Measurements from ENCODE around the gene PIK3R3.

The PIK3R3 gene

DNA sequence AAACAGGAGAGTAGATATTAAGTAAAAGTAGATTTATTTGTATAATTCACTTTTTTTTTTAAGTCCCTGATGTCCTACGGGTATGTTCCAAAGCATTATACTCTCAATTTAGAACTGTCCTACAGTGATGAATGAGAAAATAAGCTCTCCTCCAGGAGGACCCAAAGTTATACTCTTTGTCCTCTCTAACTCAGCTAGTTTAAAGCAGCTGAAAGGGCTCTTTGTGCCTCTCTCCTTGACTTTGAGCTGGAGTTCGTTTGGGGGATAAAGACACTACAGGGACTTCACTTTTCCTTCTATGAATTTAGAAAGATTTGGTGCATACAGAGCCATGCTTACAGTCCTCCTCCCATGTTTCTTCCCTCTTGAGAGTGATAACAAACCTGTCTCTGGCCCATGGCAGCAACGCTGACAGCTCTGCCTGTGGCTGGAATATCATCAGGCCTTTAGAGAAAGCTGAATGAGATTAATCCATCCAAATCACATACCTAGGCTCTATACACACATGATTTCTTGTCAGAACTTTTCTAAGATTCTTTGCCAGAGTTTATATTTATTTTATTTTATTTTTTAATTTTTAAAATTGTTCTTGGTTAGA, 134.3 kb downstream of the PIK3R3 start:
- TF ChIP-seq, protein P1, sequence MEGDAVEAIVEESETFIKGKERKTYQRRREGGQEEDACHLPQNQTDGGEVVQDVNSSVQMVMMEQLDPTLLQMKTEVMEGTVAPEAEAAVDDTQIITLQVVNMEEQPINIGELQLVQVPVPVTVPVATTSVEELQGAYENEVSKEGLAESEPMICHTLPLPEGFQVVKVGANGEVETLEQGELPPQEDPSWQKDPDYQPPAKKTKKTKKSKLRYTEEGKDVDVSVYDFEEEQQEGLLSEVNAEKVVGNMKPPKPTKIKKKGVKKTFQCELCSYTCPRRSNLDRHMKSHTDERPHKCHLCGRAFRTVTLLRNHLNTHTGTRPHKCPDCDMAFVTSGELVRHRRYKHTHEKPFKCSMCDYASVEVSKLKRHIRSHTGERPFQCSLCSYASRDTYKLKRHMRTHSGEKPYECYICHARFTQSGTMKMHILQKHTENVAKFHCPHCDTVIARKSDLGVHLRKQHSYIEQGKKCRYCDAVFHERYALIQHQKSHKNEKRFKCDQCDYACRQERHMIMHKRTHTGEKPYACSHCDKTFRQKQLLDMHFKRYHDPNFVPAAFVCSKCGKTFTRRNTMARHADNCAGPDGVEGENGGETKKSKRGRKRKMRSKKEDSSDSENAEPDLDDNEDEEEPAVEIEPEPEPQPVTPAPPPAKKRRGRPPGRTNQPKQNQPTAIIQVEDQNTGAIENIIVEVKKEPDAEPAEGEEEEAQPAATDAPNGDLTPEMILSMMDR (IDR thresholded peaks at IDR 0.05; ENCODE audit: insufficient read depth, low read length, poor library complexity, severe bottlenecking) = no peak
- TF ChIP-seq EZH2phosphoT487 (conservative IDR thresholded peaks at IDR 0.05; ENCODE audit: low read length) = no peak
- H3K9ac ChIP-seq (ENCODE audit: low read length) = no peak overlapping the region
- H3K9me3 ChIP-seq (ENCODE audit: insufficient read depth, low read length) = no peaks in the 10 kb centered on the region
- H3K4me3 ChIP-seq (ENCODE audit: insufficient read depth, low read length, poor library complexity, severe bottlenecking) = no peak overlapping the region
- H3K9me2 ChIP-seq (replicated peaks; ENCODE audit: insufficient read depth, low read length) = no peaks in the 10 kb centered on the region
- H3K27me3 ChIP-seq (ENCODE audit: low read length) = no peaks in the 10 kb centered on the region
- no peaks in the 10 kb centered on the region; the same call in 1 of the 2 replicates for H3K36me3 ChIP-seq (ENCODE audit: low read length)
- no peak overlapping the region for H3K27ac ChIP-seq (ENCODE audit: low read depth, low read length)
- peaks cover 27% of the 10 kb centered on the region for H3K79me2 ChIP-seq (ENCODE audit: insufficient read depth, low read length)
- H3F3A ChIP-seq (ENCODE audit: insufficient read depth) = no peaks in the 10 kb centered on the region
- no peaks in the 10 kb centered on the region for H4K20me1 ChIP-seq (ENCODE audit: low read depth, low read length)
- no peak overlapping the region for H3K4me2 ChIP-seq (ENCODE audit: low read depth, low read length, poor library complexity, severe bottlenecking)
- no peak overlapping the region for H2AFZ ChIP-seq (ENCODE audit: low read depth, low read length, severe bottlenecking)

DNA sequence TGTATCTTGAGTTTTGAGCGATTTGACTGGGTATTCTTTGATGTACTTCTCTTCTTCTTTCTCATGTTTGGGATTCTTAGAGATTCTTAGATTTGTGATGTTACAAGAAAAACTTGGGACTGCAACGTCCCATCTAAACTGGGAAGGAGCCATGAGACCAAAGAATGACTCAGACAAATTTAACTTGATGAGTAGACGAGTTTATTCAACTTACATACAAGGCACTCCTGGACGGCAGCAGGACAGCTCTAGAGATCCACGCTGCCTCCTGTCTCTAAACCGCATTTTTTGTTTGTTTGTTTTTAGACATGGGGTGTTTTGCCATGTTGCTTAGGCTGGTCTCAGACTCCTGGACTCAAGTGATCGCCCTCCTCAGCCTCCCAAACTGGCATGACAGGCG, 137.1 kb downstream of the PIK3R3 start:
- H4K20me1 ChIP-seq (ENCODE audit: low read depth, low read length) = no peaks in the 10 kb centered on the region
- H3K4me3 ChIP-seq (ENCODE audit: insufficient read depth, low read length, poor library complexity, severe bottlenecking) = no peak overlapping the region
- H3K9ac ChIP-seq (ENCODE audit: low read length) = no peak overlapping the region
- H3K9me3 ChIP-seq (ENCODE audit: insufficient read depth, low read length) = no peaks in the 10 kb centered on the region
- no peaks in the 10 kb centered on the region for H3K9me2 ChIP-seq (replicated peaks; ENCODE audit: insufficient read depth, low read length)
- H3K36me3 ChIP-seq (ENCODE audit: low read length) = peaks cover 4% of the 10 kb centered on the region; the same call in 1 of the 2 replicates
- no peak overlapping the region for H3K4me2 ChIP-seq (ENCODE audit: low read depth, low read length, poor library complexity, severe bottlenecking)
- no peak overlapping the region for H3K27ac ChIP-seq (ENCODE audit: low read depth, low read length)
- TF ChIP-seq, protein P1 (IDR thresholded peaks at IDR 0.05; ENCODE audit: insufficient read depth, low read length, poor library complexity, severe bottlenecking) = no peak
- no peak for TF ChIP-seq EZH2phosphoT487 (conservative IDR thresholded peaks at IDR 0.05; ENCODE audit: low read length)
- H2AFZ ChIP-seq (ENCODE audit: low read depth, low read length, severe bottlenecking) = no peak overlapping the region
- peaks cover 55% of the 10 kb centered on the region for H3K79me2 ChIP-seq (ENCODE audit: insufficient read depth, low read length)
- no peaks in the 10 kb centered on the region for H3K27me3 ChIP-seq (ENCODE audit: low read length)
- H3F3A ChIP-seq (ENCODE audit: insufficient read depth) = no peaks in the 10 kb centered on the region

DNA sequence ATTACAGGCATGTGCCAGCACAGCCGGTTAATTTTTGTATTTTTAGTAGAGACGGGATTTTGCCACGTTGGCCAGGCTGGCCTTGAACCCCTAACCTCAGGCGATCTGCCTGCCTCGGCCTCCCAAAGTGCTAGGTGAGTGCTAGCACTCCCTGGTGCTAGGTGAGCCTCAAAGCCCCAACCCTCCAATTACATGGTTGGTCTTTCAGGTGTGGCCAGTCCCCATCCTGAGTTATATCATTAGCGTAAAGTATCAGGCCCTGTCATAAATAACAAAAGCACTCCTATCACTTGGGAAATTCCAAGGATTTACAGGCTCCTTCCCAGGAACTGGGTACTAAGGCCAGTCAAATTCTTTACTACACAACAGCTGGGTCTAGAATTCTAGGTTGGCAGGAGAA, 138.0 kb downstream of the PIK3R3 start:
- TF ChIP-seq, protein P1 (IDR thresholded peaks at IDR 0.05; ENCODE audit: insufficient read depth, low read length, poor library complexity, severe bottlenecking) = no peak
- TF ChIP-seq EZH2phosphoT487 (conservative IDR thresholded peaks at IDR 0.05; ENCODE audit: low read length) = no peak
- peaks cover 4% of the 10 kb centered on the region; the same call in 1 of the 2 replicates for H3K36me3 ChIP-seq (ENCODE audit: low read length)
- H3K79me2 ChIP-seq (ENCODE audit: insufficient read depth, low read length) = peaks cover 61% of the 10 kb centered on the region

More for the DNA sequence above, 138.0 kb downstream of the PIK3R3 start:
- Histone ChIP-seq H4K20me1 (ENCODE audit: low read depth, low read length) (no peaks in the 10 kb centered on the region), H3K27ac (ENCODE audit: low read depth, low read length) (no peak overlapping the region), H3K9me3 (ENCODE audit: insufficient read depth, low read length) (no peaks in the 10 kb centered on the region), H3F3A (ENCODE audit: insufficient read depth) (no peaks in the 10 kb centered on the region), H3K27me3 (ENCODE audit: low read length) (no peaks in the 10 kb centered on the region), H2AFZ (ENCODE audit: low read depth, low read length, severe bottlenecking) (no peak overlapping the region), H3K4me3 (ENCODE audit: insufficient read depth, low read length, poor library complexity, severe bottlenecking) (no peak overlapping the region), H3K9me2 (replicated peaks; ENCODE audit: insufficient read depth, low read length) (no peaks in the 10 kb centered on the region), H3K4me2 (ENCODE audit: low read depth, low read length, poor library complexity, severe bottlenecking) (no peak overlapping the region), H3K9ac (ENCODE audit: low read length) (no peak overlapping the region)
